EH (cell line): ENCODE data around the gene HTT-AS.

ENCODE experiments used
- DNase-seq: peaks from one replicate; pipeline ENCODE4 v3.0.0-alpha.2; 2015; ENCODE audit warnings: low read depth

Gene HTT-AS

DNA sequence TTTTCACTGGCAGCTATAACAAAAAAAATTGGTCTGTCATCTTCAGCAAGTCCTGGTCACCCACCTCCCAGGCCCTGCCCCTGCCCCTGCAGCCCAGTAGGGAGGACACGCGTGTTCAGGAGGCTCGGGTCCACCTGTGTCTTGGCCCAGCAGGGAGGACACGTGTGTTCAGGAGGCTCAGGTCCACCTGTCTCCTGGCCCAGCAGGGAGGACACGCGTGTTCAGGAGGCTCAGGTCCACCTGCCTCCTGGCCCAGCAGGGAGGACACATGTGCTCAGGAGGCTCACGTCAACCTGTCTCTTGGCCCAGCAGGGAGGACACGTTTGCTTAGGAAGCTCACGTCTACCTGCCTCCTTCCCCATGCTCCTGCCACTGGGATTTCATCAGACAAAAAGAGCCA lies 44.9 kb downstream of the HTT-AS start:
- no peak for DNase-seq

DNA sequence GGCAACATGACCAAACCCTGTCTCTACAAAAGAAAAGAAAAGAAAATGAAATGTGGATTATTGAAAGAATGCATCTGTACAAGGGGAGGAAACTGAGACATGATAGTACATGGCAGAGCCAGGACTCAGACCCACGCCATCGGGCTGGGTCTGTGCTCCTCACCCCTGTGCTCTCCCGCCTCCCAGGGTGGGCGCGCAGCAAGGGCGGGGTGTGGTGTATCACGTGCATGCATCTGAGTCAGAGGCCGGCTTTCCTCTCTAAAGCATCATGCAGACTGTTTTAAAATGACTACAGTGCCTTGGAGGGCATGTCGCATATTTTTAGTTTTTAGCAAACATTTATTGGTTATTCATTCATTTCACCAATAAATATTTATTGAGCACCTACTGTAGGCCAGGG lies 47.8 kb downstream of the HTT-AS start:
- no peak for DNase-seq

DNA sequence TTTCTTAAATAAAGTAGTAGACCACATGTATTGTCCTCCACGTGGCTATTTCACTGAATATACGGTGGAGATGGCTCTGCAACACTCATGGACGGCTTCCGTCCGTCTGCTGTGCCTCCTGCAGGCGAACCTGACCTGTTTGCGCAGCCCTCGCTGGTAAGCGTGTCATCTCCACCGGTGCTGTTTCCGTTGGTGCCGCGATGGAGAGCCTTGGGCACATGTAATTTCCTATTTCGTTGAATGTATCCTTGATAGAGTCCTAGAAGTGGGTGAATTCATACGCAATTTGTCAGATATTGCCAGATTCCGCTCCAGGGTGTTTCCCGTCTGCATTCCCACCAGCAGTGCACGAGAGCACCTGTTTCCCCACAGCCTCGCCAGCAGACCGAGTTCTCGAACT lies 48.5 kb downstream of the HTT-AS start:
- no peak for DNase-seq

DNA sequence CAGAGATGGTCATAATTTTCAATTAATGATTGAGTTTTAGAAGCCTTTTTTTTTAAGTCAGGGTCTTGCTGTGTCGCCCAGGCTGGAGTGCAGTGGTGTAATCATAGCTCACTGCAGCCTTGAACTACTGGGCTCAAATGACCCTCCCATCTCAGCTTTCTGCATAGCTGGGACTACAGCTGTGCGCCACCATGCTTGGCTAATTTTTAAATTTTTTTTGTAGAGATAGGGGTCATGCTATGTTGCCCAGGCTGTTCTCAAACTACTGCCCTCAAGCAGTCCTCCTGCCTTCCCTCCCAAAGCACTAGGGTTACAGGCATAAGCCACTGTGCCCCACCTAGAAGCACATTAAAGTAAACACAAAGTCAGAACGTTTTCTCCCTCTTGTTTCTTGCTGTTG lies 51.7 kb downstream of the HTT-AS start:
- DNase-seq = no peak

DNA sequence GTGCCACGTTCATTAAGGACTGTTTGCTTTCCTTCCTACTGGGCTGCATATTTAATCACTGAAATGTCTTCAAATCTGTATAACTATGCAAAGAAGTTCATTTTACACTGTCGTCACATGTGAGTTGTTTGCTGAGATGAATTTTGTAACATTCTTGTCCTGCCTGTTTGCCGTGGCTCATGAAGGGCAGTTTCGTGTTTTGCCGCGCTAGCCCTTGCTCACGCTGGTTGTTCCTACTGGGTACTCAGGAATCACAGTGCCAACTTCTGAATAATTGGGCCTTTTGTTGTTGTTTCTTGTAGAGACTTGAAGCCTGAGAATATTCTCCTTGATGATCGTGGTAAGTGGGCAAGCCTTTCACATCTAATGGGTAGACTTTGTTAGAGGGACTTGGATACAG lies 52.2 kb downstream of the HTT-AS start:
- DNase-seq = no peak

DNA sequence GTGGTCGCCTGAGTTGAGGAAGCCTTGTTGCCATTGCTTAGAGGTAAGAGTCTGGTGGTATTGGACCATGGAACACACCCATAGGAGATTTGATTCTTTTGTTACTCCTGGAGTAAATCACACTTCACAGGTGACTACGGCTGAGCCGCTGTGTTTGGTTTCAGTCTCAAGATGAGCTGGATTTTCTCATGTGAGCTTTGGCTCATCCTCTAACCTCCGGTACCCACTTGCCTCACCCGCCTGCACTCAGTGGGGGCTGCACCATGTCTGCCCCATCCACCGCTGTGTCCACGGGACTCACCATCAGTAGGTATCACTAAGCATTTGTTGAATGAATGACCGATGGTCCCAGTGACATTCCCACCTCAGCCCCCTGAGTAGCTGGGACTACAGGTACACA lies 52.7 kb downstream of the HTT-AS start:
- no peak for DNase-seq

DNA sequence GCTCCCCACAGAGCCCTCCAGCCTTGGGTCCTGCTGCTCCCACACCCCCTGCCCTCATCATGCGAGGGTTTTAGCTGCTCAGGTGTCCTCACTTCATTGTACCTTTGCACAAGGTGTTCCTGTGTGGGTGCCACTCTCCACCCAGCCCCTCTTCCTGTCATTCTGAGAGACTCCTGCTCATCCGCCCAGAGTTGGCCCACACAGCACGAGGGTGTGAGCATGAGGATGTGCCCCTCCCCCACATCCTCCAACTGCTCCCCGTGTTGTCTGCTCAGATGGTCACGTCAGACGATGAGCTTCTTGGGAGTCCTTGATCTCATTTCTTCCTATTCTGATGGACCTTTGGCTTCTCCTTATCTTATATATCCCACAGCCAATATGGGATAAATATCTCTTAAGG lies 53.2 kb downstream of the HTT-AS start:
- DNase-seq = no peak

DNA sequence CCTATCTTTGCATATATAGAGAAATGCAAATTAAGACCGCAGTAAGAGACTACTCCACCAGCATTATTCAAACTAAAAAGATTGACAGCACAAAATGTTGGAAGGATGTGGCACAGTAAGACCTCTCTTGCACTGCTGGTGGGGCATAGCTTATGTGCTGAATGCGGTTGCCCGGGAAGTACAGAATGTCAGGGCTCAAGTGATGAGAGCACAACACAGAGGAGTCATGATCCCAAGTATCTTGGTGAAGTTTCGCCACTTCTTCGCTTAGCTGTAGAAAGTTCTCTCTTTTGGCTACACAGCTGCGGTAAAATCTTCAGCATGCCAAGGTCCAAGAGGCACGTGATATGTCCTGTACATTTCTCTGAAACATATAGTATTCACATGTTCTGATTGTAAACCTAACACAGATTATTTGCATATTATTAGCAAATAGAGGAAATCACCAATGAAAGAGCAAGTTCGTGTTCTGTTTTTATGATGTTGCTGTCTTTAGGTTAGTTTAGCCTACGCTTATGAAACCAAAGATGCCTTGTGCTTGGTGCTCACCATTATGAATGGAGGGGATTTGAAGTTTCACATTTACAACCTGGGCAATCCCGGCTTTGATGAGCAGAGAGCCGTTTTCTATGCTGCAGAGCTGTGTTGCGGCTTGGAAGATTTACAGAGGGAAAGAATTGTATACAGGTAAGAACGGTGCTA lies 55.0 kb downstream of the HTT-AS start:
- no peak for DNase-seq

DNA sequence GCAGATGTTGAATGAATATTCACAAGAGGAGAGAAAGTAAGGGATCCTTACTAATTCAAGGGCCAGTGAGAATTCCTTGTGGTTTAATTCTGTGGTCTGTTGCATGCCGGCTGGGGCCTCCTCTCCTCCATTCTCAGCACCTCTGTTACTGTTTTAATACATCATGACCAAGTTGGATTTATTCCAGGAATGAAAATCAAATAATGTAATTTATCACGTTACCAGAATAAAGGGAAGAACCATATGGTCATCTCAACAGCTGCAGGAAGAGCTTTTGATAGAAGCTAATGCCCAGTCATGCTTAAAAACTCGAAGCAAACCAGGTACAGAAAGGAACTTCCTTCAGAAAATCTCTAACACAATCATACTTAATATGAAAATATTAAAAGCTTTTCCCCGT lies 56.8 kb downstream of the HTT-AS start:
- no peak for DNase-seq

DNA sequence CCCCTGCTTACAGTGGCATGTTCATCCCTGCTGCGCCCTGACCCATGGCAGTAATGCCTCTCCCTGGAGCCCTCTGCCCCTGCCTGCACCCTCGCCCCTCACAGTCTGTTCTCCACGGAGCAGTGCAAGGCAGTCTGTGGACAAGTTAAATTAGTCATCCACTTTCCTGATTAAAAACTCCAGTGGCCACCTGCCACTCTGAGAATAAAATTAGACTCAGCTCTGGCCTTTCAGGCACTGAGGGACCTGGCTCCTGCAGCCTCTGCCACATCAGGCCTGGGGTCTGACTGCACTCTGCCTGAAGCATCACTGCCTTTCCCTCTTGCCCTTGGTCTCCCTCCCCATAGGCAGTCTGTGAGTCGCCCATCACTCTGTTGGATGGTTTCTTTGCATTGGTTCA lies 57.4 kb downstream of the HTT-AS start:
- no peak for DNase-seq

DNA sequence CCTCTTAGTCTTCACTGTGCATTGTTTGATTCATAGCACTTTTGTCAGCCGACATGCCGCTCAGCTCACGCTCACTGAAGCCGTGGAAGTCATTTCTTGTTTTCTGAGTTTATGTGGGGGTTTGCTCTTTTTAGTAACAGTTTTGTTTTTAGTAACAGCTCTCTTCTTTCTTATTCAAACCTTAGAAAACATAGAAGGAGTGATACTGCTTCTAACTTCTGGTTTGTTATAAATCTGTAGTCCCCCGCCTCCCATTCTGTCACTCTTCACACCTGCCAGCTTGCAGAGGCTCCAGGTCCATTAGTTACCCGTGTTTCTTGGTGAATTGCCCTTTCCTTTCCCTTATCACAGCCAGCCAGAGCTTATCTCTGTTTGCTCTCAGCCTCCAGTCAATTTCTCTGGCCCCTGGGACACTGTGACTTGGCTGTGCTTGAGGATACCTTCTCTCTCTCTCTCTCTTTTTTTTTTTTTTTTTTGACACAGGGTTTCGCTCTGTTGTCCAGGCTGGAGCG lies 60.4 kb downstream of the HTT-AS start:
- no peak for DNase-seq
